ENCODE data around the gene CELSR1.
"Not testable (repeated sequence)": the region's sequence is repeated elsewhere in the genome, so short reads cannot be mapped to it uniquely, and the experiment has no call there.

CELSR1 gene

GRCh38 chr22:46533070-46533833 lies 4.2 kb downstream of the CELSR1 start:
- no peak for DNase-seq

GRCh38 chr22:46532416-46532815 lies 5.0 kb downstream of the CELSR1 start:
- DNase-seq: no peak

GRCh38 chr22:46531581-46532175 lies 5.7 kb downstream of the CELSR1 start:
- no peak for DNase-seq

- DNase-seq: no peak
These were observed 9.3 kb downstream of the CELSR1 start for GRCh38 chr22:46528121-46528610.

GRCh38 chr22:46526244-46526839 lies 11.1 kb downstream of the CELSR1 start:
- DNase-seq: no peak

- DNase-seq: no peak
These were observed 11.8 kb downstream of the CELSR1 start for GRCh38 chr22:46525389-46526243.

- DNase-seq: no peak
These were observed 13.1 kb downstream of the CELSR1 start for GRCh38 chr22:46524203-46524740.

GRCh38 chr22:46522797-46523196 lies 14.6 kb downstream of the CELSR1 start:
- DNase-seq: no peak

GRCh38 chr22:46521994-46522393 lies 15.4 kb downstream of the CELSR1 start:
- DNase-seq: no peak

GRCh38 chr22:46520880-46521279 lies 16.5 kb downstream of the CELSR1 start:
- DNase-seq: no peak

GRCh38 chr22:46519377-46519776 lies 18.0 kb downstream of the CELSR1 start:
- no peak for DNase-seq

- no peak for DNase-seq
These were observed 18.7 kb downstream of the CELSR1 start for GRCh38 chr22:46518542-46519325.

- DNase-seq: no peak
These were observed 19.4 kb downstream of the CELSR1 start for GRCh38 chr22:46518038-46518437.

GRCh38 chr22:46517255-46517761 lies 20.1 kb downstream of the CELSR1 start:
- DNase-seq: no peak

- DNase-seq: no peak
These were observed 20.8 kb downstream of the CELSR1 start for GRCh38 chr22:46516638-46517037.

GRCh38 chr22:46516112-46516487 lies 21.3 kb downstream of the CELSR1 start:
- not testable (repeated sequence) for DNase-seq

- DNase-seq: no peak
These were observed 22.0 kb downstream of the CELSR1 start for GRCh38 chr22:46515208-46516111.

GRCh38 chr22:46514592-46515207 lies 22.7 kb downstream of the CELSR1 start:
- no peak for DNase-seq

- DNase-seq: no peak
These were observed 23.4 kb downstream of the CELSR1 start for GRCh38 chr22:46513908-46514550.

- DNase-seq: no peak
These were observed 24.7 kb downstream of the CELSR1 start for GRCh38 chr22:46512683-46513082.

Data from effector CD4-positive, alpha-beta T cell (primary cell).